Measurements from ENCODE around the gene MAP7D1. TPM values are rescaled to one million over a fixed set of nuclear protein-coding genes. Genes with fewer than 3 reads are reported as not detected.

MAP7D1 gene
- total RNA-seq: 93.8 TPM

GRCh38 chr1:36155408-36156328 is at the start of gene MAP7D1:
MAP7D1 (plus strand) TSS chr1:36156160; CDS start chr1:36156418, 258 bp downstream.
- DNase-seq (ENCODE audit: extremely low spot score in 2 of 2): no peak
- peaks cover 69% of the 10 kb centered on the region for H3K4me1 ChIP-seq

GRCh38 chr1:36106269-36106668 is 49.7 kb upstream of the MAP7D1 start:
- Histone ChIP-seq H3K27ac (no peak overlapping the region), H3K9me3 (no peaks in the 10 kb centered on the region), H3K36me3 (no peaks in the 10 kb centered on the region), H3K4me3 (no peak overlapping the region), H3K4me1 (peaks cover 17% of the 10 kb centered on the region), H3K27me3 (no peaks in the 10 kb centered on the region)
- DNase-seq (ENCODE audit: extremely low spot score in 2 of 2): no peak
- TF ChIP-seq CTCF (IDR thresholded peaks at IDR 0.05) (no peak), POLR2A (IDR thresholded peaks at IDR 0.05) (no peak), POLR2AphosphoS5 (IDR thresholded peaks at IDR 0.05; ENCODE audit: insufficient read depth in 1 of 2, low read depth in 1 of 2) (no peak)
- intact Hi-C loops (cut with DNase I): no loop called here

More at GRCh38 chr1:36155408-36156328, at the start of gene MAP7D1:
- H3K9me3 ChIP-seq: no peaks in the 10 kb centered on the region
- no peaks in the 10 kb centered on the region for H3K27me3 ChIP-seq
- peak in 1 of 2 donors; percentile 90 for TF ChIP-seq POLR2A (IDR thresholded peaks at IDR 0.05)
- TF ChIP-seq CTCF (IDR thresholded peaks at IDR 0.05): no peak
- TF ChIP-seq POLR2AphosphoS5 (IDR thresholded peaks at IDR 0.05; ENCODE audit: insufficient read depth in 1 of 2, low read depth in 1 of 2): peak; percentile 65 to 93
- intact Hi-C loops (cut with DNase I): loop anchor here (10.0 kb wide), 3 partner anchors 69 to 229 kb away; partner anchors contain the start of genes STK40 and THRAP3
- peak within 1 kb of the TSS; percentile 94 to 99 for H3K4me3 ChIP-seq
- H3K27ac ChIP-seq: peak within 1 kb of the TSS; percentile 100
- H3K36me3 ChIP-seq: no peaks in the 10 kb centered on the region

- H3K27me3 ChIP-seq: no peaks in the 10 kb centered on the region
- H3K27ac ChIP-seq: peak overlapping the region; percentile 15
- no peak for TF ChIP-seq CTCF (IDR thresholded peaks at IDR 0.05)
- no peak for TF ChIP-seq POLR2A (IDR thresholded peaks at IDR 0.05)
- no peak for TF ChIP-seq POLR2AphosphoS5 (IDR thresholded peaks at IDR 0.05; ENCODE audit: insufficient read depth in 1 of 2, low read depth in 1 of 2)
- H3K36me3 ChIP-seq: no peaks in the 10 kb centered on the region
- intact Hi-C loops (cut with DNase I): no loop called here
- no peaks in the 10 kb centered on the region for H3K9me3 ChIP-seq
- no peak for DNase-seq (ENCODE audit: extremely low spot score in 2 of 2)
- peaks cover 17% of the 10 kb centered on the region for H3K4me1 ChIP-seq
- no peak overlapping the region for H3K4me3 ChIP-seq
Observed at GRCh38 chr1:36107394-36107793, 48.6 kb upstream of the MAP7D1 start.

- Histone ChIP-seq H3K4me3 (no peak overlapping the region), H3K9me3 (no peaks in the 10 kb centered on the region), H3K36me3 (no peaks in the 10 kb centered on the region), H3K4me1 (peaks cover 17% of the 10 kb centered on the region), H3K27ac (peak overlapping the region; percentile 15), H3K27me3 (no peaks in the 10 kb centered on the region)
- TF ChIP-seq CTCF (IDR thresholded peaks at IDR 0.05): no peak
- no peak for TF ChIP-seq POLR2A (IDR thresholded peaks at IDR 0.05)
- TF ChIP-seq POLR2AphosphoS5 (IDR thresholded peaks at IDR 0.05; ENCODE audit: insufficient read depth in 1 of 2, low read depth in 1 of 2): peak in 1 of 2 donors; percentile 25
- intact Hi-C loops (cut with DNase I): no loop called here
- no peak for DNase-seq (ENCODE audit: extremely low spot score in 2 of 2)
Observed at GRCh38 chr1:36108314-36108713, 47.6 kb upstream of the MAP7D1 start.
